HG02884 (cell line): Measurements from ENCODE around the gene NFRKB.

Experiments used
- ATAC-seq: cut with Tn5 transposase; IDR thresholded peaks from one replicate; pipeline ENCODE4 v1.9.1; 2021; ENCODE audit warnings: mild to moderate bottlenecking, moderate library complexity; ENCODE audit not compliant: unreplicated experiment

The NFRKB gene

DNA sequence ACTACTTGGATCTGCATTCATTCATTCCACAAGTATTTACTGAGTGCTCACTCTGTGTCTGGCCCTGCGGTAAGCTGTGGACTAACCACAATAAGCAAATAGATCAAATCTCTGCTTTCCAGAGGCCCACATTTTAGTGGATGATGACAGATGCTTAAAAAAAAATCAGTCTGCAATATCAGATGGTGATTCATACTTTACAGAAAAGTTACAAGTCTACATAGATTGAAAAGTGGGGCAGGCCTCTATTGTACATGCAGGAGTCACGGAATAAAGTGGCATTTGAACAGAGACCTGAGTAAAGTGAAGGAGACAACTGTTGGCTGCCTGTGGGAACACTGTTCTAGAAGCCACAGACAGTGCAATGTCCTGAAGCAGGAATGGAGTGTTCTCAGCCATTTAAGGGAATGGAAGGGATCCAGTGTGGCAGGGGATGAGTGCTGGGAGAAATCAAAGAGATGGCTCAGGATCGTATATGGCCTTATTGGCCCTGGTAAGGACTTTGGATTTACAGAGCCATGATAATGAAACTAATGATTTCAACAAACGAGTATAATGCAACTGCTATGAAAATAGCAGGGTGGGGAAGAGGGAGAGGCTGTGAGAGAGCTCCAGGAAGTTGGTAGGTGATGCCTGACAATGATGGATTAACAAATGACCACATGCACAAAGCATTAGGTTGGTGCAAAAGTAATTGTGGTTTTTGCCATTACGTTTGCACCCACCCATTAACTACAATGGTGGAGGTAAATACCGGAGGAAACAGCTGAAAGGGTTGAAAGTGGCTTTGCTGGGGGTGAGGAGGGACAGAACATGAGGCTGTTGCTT, 48.7 kb downstream of the NFRKB start:
- no peak for ATAC-seq
